ENCODE data around the gene C6orf118. TPM values are rescaled to one million over a fixed set of nuclear protein-coding genes. Genes with fewer than 3 reads are reported as not detected.

Gene C6orf118
- total RNA-seq, 2 experiments from 2014 or later = not detected

GRCh38 chr6:165300422-165300936, 8.9 kb downstream of the C6orf118 start:
- DNase-seq = no peak
- TF ChIP-seq, protein P1, sequence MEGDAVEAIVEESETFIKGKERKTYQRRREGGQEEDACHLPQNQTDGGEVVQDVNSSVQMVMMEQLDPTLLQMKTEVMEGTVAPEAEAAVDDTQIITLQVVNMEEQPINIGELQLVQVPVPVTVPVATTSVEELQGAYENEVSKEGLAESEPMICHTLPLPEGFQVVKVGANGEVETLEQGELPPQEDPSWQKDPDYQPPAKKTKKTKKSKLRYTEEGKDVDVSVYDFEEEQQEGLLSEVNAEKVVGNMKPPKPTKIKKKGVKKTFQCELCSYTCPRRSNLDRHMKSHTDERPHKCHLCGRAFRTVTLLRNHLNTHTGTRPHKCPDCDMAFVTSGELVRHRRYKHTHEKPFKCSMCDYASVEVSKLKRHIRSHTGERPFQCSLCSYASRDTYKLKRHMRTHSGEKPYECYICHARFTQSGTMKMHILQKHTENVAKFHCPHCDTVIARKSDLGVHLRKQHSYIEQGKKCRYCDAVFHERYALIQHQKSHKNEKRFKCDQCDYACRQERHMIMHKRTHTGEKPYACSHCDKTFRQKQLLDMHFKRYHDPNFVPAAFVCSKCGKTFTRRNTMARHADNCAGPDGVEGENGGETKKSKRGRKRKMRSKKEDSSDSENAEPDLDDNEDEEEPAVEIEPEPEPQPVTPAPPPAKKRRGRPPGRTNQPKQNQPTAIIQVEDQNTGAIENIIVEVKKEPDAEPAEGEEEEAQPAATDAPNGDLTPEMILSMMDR (IDR thresholded peaks at IDR 0.05) = no peak
- CTCF ChIA-PET = no interaction called here

DNA sequence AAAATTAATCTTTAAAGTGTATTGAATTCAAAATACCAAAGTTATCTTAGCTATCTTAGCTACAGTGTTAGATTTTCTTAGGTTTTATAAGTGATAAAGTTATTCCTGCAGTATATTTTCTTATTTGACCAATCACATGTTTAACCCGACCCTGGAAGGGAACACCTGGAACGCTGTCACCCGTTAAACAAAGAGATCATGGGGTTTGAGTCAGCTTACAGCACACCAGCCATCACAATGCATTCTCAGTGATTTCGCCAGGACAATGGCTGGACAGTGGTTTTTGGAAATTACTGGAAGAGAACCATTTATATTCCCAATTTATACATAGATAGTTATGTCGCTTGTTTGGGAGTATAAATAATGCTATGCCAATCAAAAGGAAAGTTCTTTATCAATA, 10.5 kb downstream of the C6orf118 start:
- intact Hi-C loops (cut with DNase I, micrococcal nuclease) = no loop called here
- POLR2A ChIA-PET = no interaction called here

More at GRCh38 chr6:165300422-165300936, 8.9 kb downstream of the C6orf118 start:
- Histone ChIP-seq H3K4me1 (ENCODE audit: insufficient read depth, low read length) (no peaks in the 10 kb centered on the region), H3K36me3 (ENCODE audit: insufficient read depth, low read length) (no peaks in the 10 kb centered on the region), H3K9me3 (ENCODE audit: control insufficient read depth in 1 of 2, insufficient read depth in 1 of 2, low read length in 2 of 2) (peaks cover 0 to 23% of the 10 kb centered on the region in 2 experiments), H3K4me3 (ENCODE audit: low read length) (no peak overlapping the region), H3K27ac (ENCODE audit: low read depth in 1 of 2, low read length in 2 of 2) (no peak overlapping the region), H3K27me3 (ENCODE audit: control insufficient read depth in 1 of 2, insufficient read depth in 2 of 2, low read length in 2 of 2) (no peaks in the 10 kb centered on the region)
- no peaks in the 10 kb centered on the region for H3K27me3 Mint-ChIP-seq
- POLR2A ChIA-PET = no interaction called here
- peaks cover 7% of the 10 kb centered on the region for H3K9me3 Mint-ChIP-seq
- H3K4me1 Mint-ChIP-seq (ENCODE audit: low read depth) = no peaks in the 10 kb centered on the region
- H3K36me3 Mint-ChIP-seq (ENCODE audit: low read depth) = no peaks in the 10 kb centered on the region
- H3K4me3 Mint-ChIP-seq = no peak overlapping the region
- no peak for ATAC-seq (ENCODE audit: poor library complexity)
- intact Hi-C loops (cut with DNase I, micrococcal nuclease) = no loop called here
- H3K27ac Mint-ChIP-seq = no peak overlapping the region

DNA sequence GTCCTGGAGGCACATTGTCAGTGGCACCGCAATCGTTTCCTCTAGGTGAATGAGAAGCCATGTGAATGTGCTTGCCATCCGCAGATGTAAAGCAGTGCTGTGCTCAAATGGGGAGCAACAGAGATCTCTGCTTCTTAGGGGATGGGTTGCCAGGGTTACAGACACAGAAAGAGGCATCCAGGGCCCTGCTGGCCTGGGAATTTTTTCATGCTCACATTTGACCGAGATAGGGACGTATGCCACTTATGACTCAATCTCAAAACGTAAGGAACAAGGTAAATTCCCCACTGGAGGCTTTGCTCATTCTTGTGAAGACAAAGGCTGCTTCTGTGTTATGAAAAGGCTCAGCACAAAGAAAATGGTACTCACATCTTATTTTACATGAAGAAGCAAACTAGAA, 11.0 kb downstream of the C6orf118 start:
- H3K4me1 Mint-ChIP-seq (ENCODE audit: low read depth) = no peaks in the 10 kb centered on the region
- TF ChIP-seq, protein P1 (IDR thresholded peaks at IDR 0.05) = no peak
- DNase-seq = no peak
- no peak overlapping the region for H3K4me3 ChIP-seq (ENCODE audit: low read length)
- H3K9me3 ChIP-seq (ENCODE audit: control insufficient read depth in 1 of 2, insufficient read depth in 1 of 2, low read length in 2 of 2) = peaks cover 0 to 23% of the 10 kb centered on the region in 2 experiments
- H3K27ac Mint-ChIP-seq = no peak overlapping the region
- ATAC-seq (ENCODE audit: poor library complexity) = no peak
- no peaks in the 10 kb centered on the region for H3K36me3 ChIP-seq (ENCODE audit: insufficient read depth, low read length)
- H3K27me3 ChIP-seq (ENCODE audit: control insufficient read depth in 1 of 2, insufficient read depth in 2 of 2, low read length in 2 of 2) = no peaks in the 10 kb centered on the region
- intact Hi-C loops (cut with DNase I, micrococcal nuclease) = no loop called here
- no peaks in the 10 kb centered on the region for H3K27me3 Mint-ChIP-seq
- no peaks in the 10 kb centered on the region for H3K36me3 Mint-ChIP-seq (ENCODE audit: low read depth)
- H3K9me3 Mint-ChIP-seq = peaks cover 7% of the 10 kb centered on the region
- no peak overlapping the region for H3K27ac ChIP-seq (ENCODE audit: low read depth in 1 of 2, low read length in 2 of 2)
- H3K4me1 ChIP-seq (ENCODE audit: insufficient read depth, low read length) = no peaks in the 10 kb centered on the region
- POLR2A ChIA-PET = no interaction called here
- H3K4me3 Mint-ChIP-seq = no peak overlapping the region
- CTCF ChIA-PET = no interaction called here

More for the DNA sequence above, 10.5 kb downstream of the C6orf118 start:
- DNase-seq (no peak), ATAC-seq (ENCODE audit: poor library complexity) (no peak)
- Mint-ChIP-seq H3K36me3 (ENCODE audit: low read depth) (no peaks in the 10 kb centered on the region), H3K27ac (no peak overlapping the region), H3K27me3 (no peaks in the 10 kb centered on the region), H3K4me1 (ENCODE audit: low read depth) (no peaks in the 10 kb centered on the region), H3K9me3 (peaks cover 7% of the 10 kb centered on the region), H3K4me3 (no peak overlapping the region)
- Histone ChIP-seq H3K36me3 (ENCODE audit: insufficient read depth, low read length) (no peaks in the 10 kb centered on the region), H3K27me3 (ENCODE audit: control insufficient read depth in 1 of 2, insufficient read depth in 2 of 2, low read length in 2 of 2) (no peaks in the 10 kb centered on the region), H3K9me3 (ENCODE audit: control insufficient read depth in 1 of 2, insufficient read depth in 1 of 2, low read length in 2 of 2) (peaks cover 0 to 23% of the 10 kb centered on the region in 2 experiments), H3K27ac (ENCODE audit: low read depth in 1 of 2, low read length in 2 of 2) (no peak overlapping the region), H3K4me1 (ENCODE audit: insufficient read depth, low read length) (no peaks in the 10 kb centered on the region), H3K4me3 (ENCODE audit: low read length) (no peak overlapping the region)
- TF ChIP-seq, protein P1 (IDR thresholded peaks at IDR 0.05) = no peak
- CTCF ChIA-PET = no interaction called here
